Lower leg skin (tissue), 4 donors: ENCODE measurements around the gene TREX2. TPM values are rescaled to one million over a fixed set of nuclear protein-coding genes. Genes with fewer than 3 reads are reported as not detected.

Source experiments
- DNase-seq, 2 donors: peaks; one replicate each; pipeline ENCODE4 v3.0.0-alpha.2; 2019; ENCODE audit warnings: low spot score in 2 of 2
- H3K4me3 ChIP-seq: fragments of 200-600 bp; sonication (generic); 2 replicates; pipeline ENCODE4 v1.5.1; 2017; ENCODE audit warnings: mild to moderate bottlenecking, low read depth; ENCODE audit not compliant: poor library complexity, severe bottlenecking
- POLR2A ChIP-seq, 2 donors: fragments of 450-650 bp; IDR thresholded peaks; one replicate each; pipeline ENCODE4 v1.6.1; 2016 to 2017; ENCODE audit warnings: antibody characterized with exemption in 2 of 2, mild to moderate bottlenecking in 1 of 2, moderate library complexity in 1 of 2
- WGBS, 2 donors: methylation state at CpG; one replicate each; pipeline ENCODE4 v1.1.5; 2018; 5-methylcytosine and 5-hydroxymethylcytosine counted together
- intact Hi-C: fragments of 100-400 bp; cut with DNase I; formaldehyde crosslinking; loops from one replicate; pipeline ENCODE4 v1.15.0; 2023; ENCODE audit warnings: low total_unique reads
- total RNA-seq, 4 donors: library from RNA; depleted of rRNA; stranded (reverse); fragments of >200 nt; gene quantifications; one replicate each; pipeline ENCODE4 v1.1.0, GENCODE V29; 2016
- TF ChIP-seq, protein P1 (sequence below), 3 donors: fragments of 450-650 bp; IDR thresholded peaks; one replicate each; pipeline ENCODE4 v1.5.1; 2016; ENCODE audit warnings: antibody characterized with exemption in 3 of 3, mild to moderate bottlenecking in 3 of 3, moderate library complexity in 2 of 3

Gene TREX2, protein sequence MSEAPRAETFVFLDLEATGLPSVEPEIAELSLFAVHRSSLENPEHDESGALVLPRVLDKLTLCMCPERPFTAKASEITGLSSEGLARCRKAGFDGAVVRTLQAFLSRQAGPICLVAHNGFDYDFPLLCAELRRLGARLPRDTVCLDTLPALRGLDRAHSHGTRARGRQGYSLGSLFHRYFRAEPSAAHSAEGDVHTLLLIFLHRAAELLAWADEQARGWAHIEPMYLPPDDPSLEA
- 100 to 1,000 TPM in 2 of 4 donors, 10 to 100 TPM in 2; 76.4 to 129 (median 112) TPM for total RNA-seq

DNA sequence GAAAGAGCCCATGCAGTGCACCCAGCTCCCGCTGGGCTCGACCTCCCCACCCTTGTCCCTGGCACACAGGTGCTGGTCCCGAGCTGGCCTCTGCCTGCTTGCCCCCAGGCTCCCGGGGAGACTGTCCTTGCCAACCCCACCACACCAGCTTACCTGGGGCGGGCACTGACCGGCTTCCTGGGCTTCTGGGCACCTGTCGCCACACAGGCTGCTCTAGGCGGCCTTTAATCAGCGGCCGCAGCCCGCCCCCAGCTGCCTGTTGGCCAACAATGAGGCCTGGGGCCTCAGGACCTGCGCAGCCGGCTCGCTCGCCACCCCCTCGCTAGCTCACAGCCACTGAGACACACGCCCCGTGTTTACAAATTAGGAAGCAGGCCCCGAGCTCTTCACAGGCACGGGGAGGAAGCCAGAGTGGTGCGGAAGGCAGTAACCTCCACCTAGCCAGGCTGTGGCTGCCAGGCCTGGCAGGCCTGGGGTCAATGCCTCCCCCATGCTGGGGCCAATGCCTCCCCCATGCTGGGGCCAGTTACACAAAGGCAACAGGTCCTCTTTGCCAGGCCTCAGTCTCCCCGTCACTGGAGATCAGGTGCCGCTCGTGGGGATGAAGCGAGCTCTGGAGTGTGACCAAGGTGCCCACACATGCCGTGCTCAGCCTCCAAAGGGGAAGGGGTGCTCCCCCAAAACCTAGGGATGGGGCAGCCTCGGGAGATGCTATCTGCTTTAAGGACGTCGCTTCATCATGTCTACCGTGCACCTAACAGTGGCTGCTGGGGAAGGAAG is at the start of gene TREX2:
Gene TREX2, minus strand, starts transcription at position 201 of the 780 bp plus-strand sequence. CDS start 626 bp downstream, outside the sequence.
- 69 to 76% methylated on average over 7 to 30 of the region's 30 CpGs for WGBS, 2 donors
- DNase-seq: no peak
- intact Hi-C loops: no loop called here

DNA sequence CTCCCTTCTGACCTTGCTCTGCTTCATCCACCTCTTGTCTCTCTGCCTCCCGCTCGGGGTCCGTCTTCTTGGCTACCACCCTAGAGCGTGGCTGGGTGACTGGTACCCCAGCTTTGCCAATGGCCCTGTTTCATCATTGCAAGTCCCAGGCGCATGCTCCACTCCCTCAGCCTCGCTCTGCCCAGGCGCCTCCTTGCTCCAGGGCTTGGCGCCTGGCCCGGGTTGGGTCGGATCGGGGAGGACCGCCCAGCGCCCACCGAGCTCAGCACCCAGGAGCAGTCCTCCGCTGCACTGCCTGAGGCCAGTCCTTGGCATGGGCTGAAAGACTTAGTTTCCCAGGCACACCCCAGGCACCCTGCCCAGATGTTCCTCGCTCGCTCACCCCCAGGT is 49.5 kb upstream of the TREX2 start:
- intact Hi-C loops: no loop called here
- no peak for TF ChIP-seq POLR2A (IDR thresholded peaks at IDR 0.05)
- TF ChIP-seq, protein P1, sequence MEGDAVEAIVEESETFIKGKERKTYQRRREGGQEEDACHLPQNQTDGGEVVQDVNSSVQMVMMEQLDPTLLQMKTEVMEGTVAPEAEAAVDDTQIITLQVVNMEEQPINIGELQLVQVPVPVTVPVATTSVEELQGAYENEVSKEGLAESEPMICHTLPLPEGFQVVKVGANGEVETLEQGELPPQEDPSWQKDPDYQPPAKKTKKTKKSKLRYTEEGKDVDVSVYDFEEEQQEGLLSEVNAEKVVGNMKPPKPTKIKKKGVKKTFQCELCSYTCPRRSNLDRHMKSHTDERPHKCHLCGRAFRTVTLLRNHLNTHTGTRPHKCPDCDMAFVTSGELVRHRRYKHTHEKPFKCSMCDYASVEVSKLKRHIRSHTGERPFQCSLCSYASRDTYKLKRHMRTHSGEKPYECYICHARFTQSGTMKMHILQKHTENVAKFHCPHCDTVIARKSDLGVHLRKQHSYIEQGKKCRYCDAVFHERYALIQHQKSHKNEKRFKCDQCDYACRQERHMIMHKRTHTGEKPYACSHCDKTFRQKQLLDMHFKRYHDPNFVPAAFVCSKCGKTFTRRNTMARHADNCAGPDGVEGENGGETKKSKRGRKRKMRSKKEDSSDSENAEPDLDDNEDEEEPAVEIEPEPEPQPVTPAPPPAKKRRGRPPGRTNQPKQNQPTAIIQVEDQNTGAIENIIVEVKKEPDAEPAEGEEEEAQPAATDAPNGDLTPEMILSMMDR (IDR thresholded peaks at IDR 0.05): no peak
- no peak overlapping the region for H3K4me3 ChIP-seq
- 3 to 34% methylated on average over 4 to 17 of the region's 17 CpGs for WGBS, 2 donors
- DNase-seq: peak in 1 of 2 donors; percentile 21

More for the DNA sequence above, at the start of gene TREX2:
- TF ChIP-seq POLR2A (IDR thresholded peaks at IDR 0.05): no peak
- TF ChIP-seq, protein P1 (IDR thresholded peaks at IDR 0.05): no peak
- H3K4me3 ChIP-seq: no peak within 1 kb of the TSS

DNA sequence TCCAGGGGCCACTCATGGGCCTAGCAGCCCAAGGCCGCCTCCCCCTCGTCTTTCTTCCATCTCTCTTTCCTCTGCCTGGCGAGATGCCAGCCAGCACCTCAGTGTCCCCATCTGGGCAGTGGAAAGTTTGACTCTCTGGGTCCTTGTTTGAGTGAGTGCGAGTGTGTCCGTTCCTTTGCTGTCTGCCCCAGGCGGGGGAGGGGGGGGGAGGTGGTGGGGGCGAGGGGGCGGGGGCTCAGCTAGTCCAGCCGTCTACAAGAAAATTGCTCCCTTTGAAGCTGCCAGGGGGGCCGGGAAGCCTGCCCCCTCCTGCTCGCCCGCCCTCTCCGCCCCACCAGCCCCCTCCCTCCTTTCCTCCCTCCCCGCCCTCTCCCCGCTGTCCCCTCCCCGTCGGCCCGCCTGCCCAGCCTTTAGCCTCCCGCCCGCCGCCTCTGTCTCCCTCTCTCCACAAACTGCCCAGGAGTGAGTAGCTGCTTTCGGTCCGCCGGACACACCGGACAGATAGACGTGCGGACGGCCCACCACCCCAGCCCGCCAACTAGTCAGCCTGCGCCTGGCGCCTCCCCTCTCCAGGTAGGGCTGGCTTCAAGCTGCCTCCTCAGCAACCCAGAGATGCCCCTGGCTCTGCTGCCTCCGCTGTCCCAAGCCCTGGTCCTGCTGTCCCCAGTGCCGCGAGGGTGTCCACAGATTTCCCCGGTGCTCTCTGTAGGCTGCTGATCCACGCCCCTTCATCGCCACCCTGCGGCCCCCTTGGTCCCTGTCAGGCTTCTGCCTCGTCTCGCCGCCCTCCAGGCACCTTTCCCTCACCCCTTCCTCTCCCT is 48.9 kb upstream of the TREX2 start, which contains the start of gene BGN:
Gene BGN, plus strand, starts transcription at position 440 of the 821 bp plus-strand sequence. CDS start 9,652 bp downstream, outside the sequence.
- no peak for DNase-seq
- WGBS, 2 donors: 6 to 29% methylated on average over 11 to 33 of the region's 41 CpGs
- no peak for TF ChIP-seq POLR2A (IDR thresholded peaks at IDR 0.05)
- TF ChIP-seq, protein P1 (IDR thresholded peaks at IDR 0.05): no peak
- intact Hi-C loops: no loop called here
- no peak within 1 kb of the TSS for H3K4me3 ChIP-seq

DNA sequence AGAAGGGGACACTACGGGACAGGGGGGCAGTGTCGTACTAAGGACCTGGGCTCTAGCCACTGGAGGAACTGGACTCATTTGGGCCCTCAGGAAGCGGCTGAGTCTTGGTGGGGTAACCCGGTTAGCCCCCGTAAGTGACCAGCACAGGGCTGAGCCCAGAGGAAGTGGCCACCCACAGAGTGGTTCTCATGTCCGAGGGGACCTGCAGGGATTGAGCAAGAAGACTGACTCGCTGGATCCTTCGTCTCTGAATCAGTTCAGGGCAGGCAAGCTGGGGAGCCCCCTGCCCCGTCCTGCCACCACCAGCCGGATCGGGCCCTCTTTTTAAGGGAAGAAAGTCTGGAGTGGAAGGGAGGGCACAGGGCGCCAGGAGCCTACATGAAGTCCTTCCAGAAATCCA is 48.2 kb upstream of the TREX2 start:
- 78 to 100% methylated on average over 2 to 12 of the region's 12 CpGs for WGBS, 2 donors
- TF ChIP-seq, protein P1 (IDR thresholded peaks at IDR 0.05): no peak
- no peak for TF ChIP-seq POLR2A (IDR thresholded peaks at IDR 0.05)
- H3K4me3 ChIP-seq: no peak overlapping the region

DNA sequence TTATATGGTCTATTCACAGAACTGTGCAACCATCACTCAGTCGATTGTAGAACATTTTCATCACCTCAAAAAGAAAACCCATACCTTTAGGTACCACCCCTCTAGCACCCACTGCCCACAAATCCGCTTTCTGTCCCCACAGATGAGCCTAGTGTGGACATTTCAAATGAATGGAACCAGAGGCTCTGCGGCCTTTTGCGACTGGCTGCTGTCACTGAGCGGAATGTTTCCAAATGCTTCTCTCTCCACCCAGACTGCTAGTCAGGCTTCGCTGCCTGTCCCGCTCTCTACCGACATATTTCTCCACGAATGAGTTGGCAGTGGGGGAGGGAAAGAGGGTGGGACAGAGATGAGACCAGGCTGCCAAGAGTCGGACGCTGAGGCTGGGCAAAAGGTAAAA is 47.2 kb upstream of the TREX2 start:
- 77 to 84% methylated on average over 11 of the region's 11 CpGs for WGBS, 2 donors
- no peak overlapping the region for H3K4me3 ChIP-seq
- TF ChIP-seq, protein P1 (IDR thresholded peaks at IDR 0.05): no peak
- TF ChIP-seq POLR2A (IDR thresholded peaks at IDR 0.05): no peak
- no peak for DNase-seq
- intact Hi-C loops: no loop called here

More for the DNA sequence above, 48.2 kb upstream of the TREX2 start:
- intact Hi-C loops: no loop called here
- no peak for DNase-seq
